ENCODE measurements around the gene TPGS2. TPM values are rescaled to one million over a fixed set of nuclear protein-coding genes. Genes with fewer than 3 reads are reported as not detected.

Gene TPGS2
- total RNA-seq, 4 donors from 2014 or later = 59.5 to 84.2 (median 75.9) TPM

- no peak overlapping the region for H3K4me3 ChIP-seq (ENCODE audit: low read depth, poor library complexity, severe bottlenecking)
- intact Hi-C loops (cut with DNase I; ENCODE audit: low total_unique reads) = no loop called here
- DNase-seq (ENCODE audit: low spot score in 2 of 2) = no peak
- WGBS, 2 donors = 75 to 79% methylated on average over 9 to 10 of the region's 10 CpGs
- TF ChIP-seq POLR2A (IDR thresholded peaks at IDR 0.05) (no peak), CTCF (IDR thresholded peaks at IDR 0.05) (no peak)
Measured at GRCh38 chr18:36758623-36759022, 70.2 kb downstream of the TPGS2 start.

- no peak overlapping the region for H3K4me3 ChIP-seq (ENCODE audit: low read depth, poor library complexity, severe bottlenecking)
- WGBS, 2 donors = 64 to 73% methylated on average over 3 of the region's 3 CpGs
- intact Hi-C loops (cut with DNase I; ENCODE audit: low total_unique reads) = no loop called here
- DNase-seq (ENCODE audit: low spot score in 2 of 2) = no peak
- TF ChIP-seq CTCF (IDR thresholded peaks at IDR 0.05) (no peak), POLR2A (IDR thresholded peaks at IDR 0.05) (no peak)
Measured at GRCh38 chr18:36757991-36758390, 70.8 kb downstream of the TPGS2 start.

- DNase-seq (ENCODE audit: low spot score in 2 of 2) = no peak
- WGBS, 2 donors = 5 to 9% methylated on average over 1 of the region's 1 CpG
- no peak for TF ChIP-seq CTCF (IDR thresholded peaks at IDR 0.05)
- TF ChIP-seq POLR2A (IDR thresholded peaks at IDR 0.05) = no peak
- intact Hi-C loops (cut with DNase I; ENCODE audit: low total_unique reads) = no loop called here
- H3K4me3 ChIP-seq (ENCODE audit: low read depth, poor library complexity, severe bottlenecking) = no peak overlapping the region
Measured at GRCh38 chr18:36757081-36757480, 71.7 kb downstream of the TPGS2 start.

- TF ChIP-seq POLR2A (IDR thresholded peaks at IDR 0.05) (no peak), CTCF (IDR thresholded peaks at IDR 0.05) (no peak)
- WGBS, 2 donors = 44 to 49% methylated on average over 4 of the region's 4 CpGs
- no peak for DNase-seq (ENCODE audit: low spot score in 2 of 2)
- H3K4me3 ChIP-seq (ENCODE audit: low read depth, poor library complexity, severe bottlenecking) = no peak overlapping the region
- intact Hi-C loops (cut with DNase I; ENCODE audit: low total_unique reads) = no loop called here
Measured at GRCh38 chr18:36756242-36756641, 72.6 kb downstream of the TPGS2 start.

- 58 to 61% methylated on average over 3 of the region's 3 CpGs for WGBS, 2 donors
- DNase-seq (ENCODE audit: low spot score in 2 of 2) = no peak
- no peak overlapping the region for H3K4me3 ChIP-seq (ENCODE audit: low read depth, poor library complexity, severe bottlenecking)
- no peak for TF ChIP-seq CTCF (IDR thresholded peaks at IDR 0.05)
- no peak for TF ChIP-seq POLR2A (IDR thresholded peaks at IDR 0.05)
- intact Hi-C loops (cut with DNase I; ENCODE audit: low total_unique reads) = loop anchor here (5.0 kb wide), 1 partner anchor 66 kb away; no protein-coding TSS in a partner anchor
Measured at GRCh38 chr18:36752929-36753865, 75.6 kb downstream of the TPGS2 start.
